K562 (cell line): ENCODE measurements around the gene ZBTB43. TPM values are rescaled to one million over a fixed set of nuclear protein-coding genes. Genes with fewer than 3 reads are reported as not detected.
A peak's percentile ranks its signal among the peaks of the same experiment; 100 is the strongest.

Experiments
- ATAC-seq: fragments of 200-7000 bp; cut with Tn5 transposase; 3 replicates; pipeline ENCODE4 v1.9.1; 2020; ENCODE audit warnings: moderate library complexity
- BruUV-seq: library from RNA; stranded (reverse); fragments of 400-500 nt; replicated peaks from 2 replicates; lab custom pipeline; 2021; lab: Mats Ljungman, UMichigan
- CTCF ChIA-PET: fragments of 300-600 bp; formaldehyde crosslinking; extraction: SDS; loops from one replicate; lab custom pipeline; 2021; ENCODE audit warnings: low intra/inter-chr PET ratio; lab: Yijun Ruan, JAX
- POLR2A ChIA-PET: fragments of 300-600, 350-650 bp; sonication (Branson Sonifier 250); formaldehyde crosslinking; extraction: SDS; loops from one replicate; lab custom pipeline; 2021; ENCODE audit warnings: antibody characterized with exemption, inconsistent platforms; lab: Yijun Ruan, JAX
- DNase-seq, 4 experiments: peaks; one replicate each; pipeline versions ENCODE4 v3.0.0 to v3.0.0-alpha.2; 2011 to 2018; ENCODE audit warnings: low spot score in 3 of 4, mixed read lengths in 3 of 4; ENCODE audit errors: extremely low read depth in 1 of 4
- FAIRE-seq: peaks from 2 replicates; lab custom pipeline; 2011; peaks lifted over from hg19 to GRCh38; lab: Jason Lieb, UNC
- H2AFZ ChIP-seq: 2 replicates; pipeline ENCODE4 v1.6.0; 2011; ENCODE audit warnings: low read depth, low read length, control low read depth, inconsistent platforms
- H3K27ac ChIP-seq: fragments of 200-600 bp; 3 replicates; pipeline ENCODE4 v1.8.0; 2011; ENCODE audit warnings: low read depth, mild to moderate bottlenecking, control low read depth, inconsistent platforms, low read length, moderate library complexity, mixed read lengths; ENCODE audit errors: extremely low read depth
- H3K27me3 ChIP-seq, 2 experiments: fragments of 300-600 bp in 1 of 2; 2 replicates in 1 of 2; 3 replicates in 1 of 2; pipeline versions ENCODE4 v1.6.0 to v1.8.0; 2011; ENCODE audit warnings: inconsistent platforms in 2 of 2, low read length in 2 of 2, mild to moderate bottlenecking in 1 of 2, mixed read lengths in 1 of 2, moderate library complexity in 1 of 2; ENCODE audit not compliant: control insufficient read depth in 2 of 2, insufficient read depth in 2 of 2
- H3K36me3 ChIP-seq: fragments of 300-600 bp; 3 replicates; pipeline ENCODE4 v1.8.0; 2011; ENCODE audit warnings: mild to moderate bottlenecking, low read length, inconsistent platforms; ENCODE audit not compliant: control insufficient read depth, insufficient read depth
- H3K4me1 ChIP-seq, 2 experiments: fragments of 200-600 bp in 1 of 2; replicated peaks in 1 of 2; 2 replicates in 1 of 2; 3 replicates in 1 of 2; pipeline versions ENCODE4 v1.5.1 to v1.8.0; 2011; ENCODE audit warnings: inconsistent platforms in 2 of 2, low read length in 2 of 2, mild to moderate bottlenecking in 1 of 2, mixed read lengths in 1 of 2, moderate library complexity in 1 of 2; ENCODE audit not compliant: control insufficient read depth in 2 of 2, insufficient read depth in 2 of 2
- H3K4me2 ChIP-seq: 2 replicates; pipeline ENCODE4 v1.6.1; 2011; ENCODE audit warnings: low read length, control low read depth, inconsistent platforms, mixed read lengths; ENCODE audit not compliant: insufficient read depth
- H3K4me3 ChIP-seq: fragments of 200-600 bp; sonication (generic), shearing (Covaris generic); 2 replicates; pipeline ENCODE4 v1.5.1; 2016; ENCODE audit warnings: control low read depth, inconsistent platforms
- H3K79me2 ChIP-seq: fragments of 200-600 bp; 3 replicates; pipeline ENCODE4 v1.8.0; 2011; ENCODE audit warnings: low read length, inconsistent platforms; ENCODE audit not compliant: control insufficient read depth, insufficient read depth
- H3K9ac ChIP-seq, 2 experiments: 2 replicates each; pipeline versions ENCODE4 v1.6.0 to v1.6.1; 2011; ENCODE audit warnings: low read depth in 2 of 2, low read length in 2 of 2, control low read depth in 1 of 2, inconsistent platforms in 1 of 2, mild to moderate bottlenecking in 1 of 2, mixed read lengths in 1 of 2; ENCODE audit not compliant: insufficient read depth in 1 of 2
- H3K9me1 ChIP-seq: one replicate; pipeline ENCODE4 v1.6.0; 2011; ENCODE audit warnings: inconsistent platforms, mild to moderate bottlenecking, low read length, moderate library complexity; ENCODE audit not compliant: control insufficient read depth, insufficient read depth
- H3K9me3 ChIP-seq: replicated peaks from 2 replicates; pipeline ENCODE4 v1.5.1; 2011; ENCODE audit warnings: low read depth, low read length, inconsistent platforms; ENCODE audit not compliant: control insufficient read depth, insufficient read depth
- H4K20me1 ChIP-seq: replicated peaks from 2 replicates; pipeline ENCODE4 v1.6.1; 2011; ENCODE audit warnings: low read length, inconsistent platforms, mixed read lengths; ENCODE audit not compliant: control insufficient read depth, insufficient read depth
- CREBBP ChIP-seq: IDR thresholded peaks from one replicate; pipeline ENCODE4 v1.6.1; 2012; ENCODE audit warnings: low read depth, mild to moderate bottlenecking, control low read depth, inconsistent platforms, low read length
- ELF4 ChIP-seq: fragments of 450-650 bp; formaldehyde crosslinking; IDR thresholded peaks from 2 replicates; pipeline ENCODE4 v1.4.0; 2022; ENCODE audit warnings: missing genetic modification characterization
- KAT7 ChIP-seq: sonication (generic); formaldehyde crosslinking; IDR thresholded peaks from 2 replicates; pipeline ENCODE4 v1.8.0; 2022; ENCODE audit warnings: missing genetic modification reagents, mild to moderate bottlenecking, borderline replicate concordance
- OTX1 ChIP-seq: fragments of 450-650 bp; formaldehyde crosslinking; IDR thresholded peaks from 2 replicates; pipeline ENCODE4 v1.4.0; 2022; ENCODE audit warnings: mild to moderate bottlenecking
- RERE ChIP-seq: sonication (generic); formaldehyde crosslinking; IDR thresholded peaks from 2 replicates; pipeline ENCODE4 v1.8.0; 2023; ENCODE audit warnings: missing genetic modification reagents, mild to moderate bottlenecking, borderline replicate concordance
- ZBTB34 ChIP-seq: fragments of 250-450 bp; sonication (Bioruptor Pico); IDR thresholded peaks from 2 replicates; pipeline ENCODE4 v1.8.0; 2021; ENCODE audit warnings: mild to moderate bottlenecking, moderate library complexity
- ZNF175 ChIP-seq: fragments of 200-800 bp; sonication (Bioruptor generic); IDR thresholded peaks from 2 replicates; pipeline ENCODE4 v1.6.1; 2016; ENCODE audit warnings: low read depth, mild to moderate bottlenecking, missing genetic modification characterization, missing compliant biosample characterization
- ZNF324 ChIP-seq: fragments of 250-450 bp; sonication (Bioruptor Pico); IDR thresholded peaks from 2 replicates; pipeline ENCODE4 v1.4.0; 2020; ENCODE audit warnings: mild to moderate bottlenecking
- ZNF449 ChIP-seq: fragments of 250-450 bp; sonication (Bioruptor Pico); IDR thresholded peaks from 2 replicates; pipeline ENCODE4 v1.8.0; 2022; ENCODE audit warnings: moderate library complexity, mild to moderate bottlenecking, inconsistent platforms
- ZNF589 ChIP-seq: fragments of 200-800 bp; sonication (Bioruptor generic); IDR thresholded peaks from 2 replicates; pipeline ENCODE4 v1.6.1; 2016; ENCODE audit warnings: low read depth, missing genetic modification characterization, missing compliant biosample characterization
- ZNF707 ChIP-seq: fragments of 250-450 bp; sonication (Bioruptor Pico); conservative IDR thresholded peaks from 2 replicates; pipeline ENCODE4 v1.8.0; 2022; ENCODE audit warnings: inconsistent platforms, mild to moderate bottlenecking, moderate library complexity
- ZNF778 ChIP-seq: fragments of 450-650 bp; formaldehyde crosslinking; IDR thresholded peaks from 2 replicates; pipeline ENCODE4 v1.4.0; 2020; ENCODE audit warnings: mild to moderate bottlenecking, moderate library complexity
- ZZZ3 ChIP-seq: fragments of 450-650 bp; IDR thresholded peaks from 2 replicates; pipeline ENCODE4 v1.6.1; 2016; ENCODE audit warnings: antibody characterized with exemption, mild to moderate bottlenecking, moderate library complexity
- WGBS: fragments of 100-300 bp; shearing (Covaris generic); methylation state at CpG from one replicate; pipeline ENCODE4 v1.1.6; 2016; ENCODE audit warnings: low coverage, mixed read lengths; ENCODE audit not compliant: insufficient coverage; ENCODE audit errors: missing lambda C conversion rate; 5-methylcytosine and 5-hydroxymethylcytosine counted together
- in situ Hi-C: fragments of 300-500 bp; cut with MboI; formaldehyde crosslinking; loops from 4 replicates; pipeline ENCODE4 v1.15.0; 2018; ENCODE audit warnings: inconsistent platforms, mixed read lengths
- intact Hi-C: fragments of 100-400 bp; cut with micrococcal nuclease; formaldehyde crosslinking; loops from 2 replicates; pipeline ENCODE4 v1.14.2; 2022
- polyA plus RNA-seq, 8 experiments: library from polyadenylated mRNA; depleted of rRNA in 4 of 8; stranded (reverse) in 5 of 8; unstranded in 3 of 8; fragments of >200 nt; fragmentation: Nextera tagmentation in 2 of 8; fragmentation: Illumina TruSeq in 1 of 8; extraction: Ambion mirVana in 2 of 8; extraction: Trizol in 1 of 8; gene quantifications; 2 replicates each; pipeline versions ENCODE4 v1.2.1 to v1.2.3, GENCODE V29; 2011 to 2014; ENCODE audit warnings: inconsistent platforms in 1 of 8, missing spikeins in 1 of 8
- total RNA-seq, 7 experiments: library from RNA; depleted of rRNA in 6 of 7; stranded (reverse); fragments of >200 nt in 6 of 7; fragmentation: Illumina TruSeq in 2 of 7; extraction: Trizol in 2 of 7; gene quantifications; 2 replicates each; pipeline versions ENCODE4 v1.2.1 to v1.2.3, GENCODE V29; 2011 to 2021; ENCODE audit warnings: low replicate concordance in 1 of 7

ZBTB43 gene
- total and polyA plus RNA-seq, 9 of the 15 experiments (the other 6 are each of a cell fraction or from before 2014, with no cell fraction given): 3.9 to 17.2 (median 9.1) TPM

- H3K27me3 ChIP-seq: no peaks in the 10 kb centered on the region
- DNase-seq: no peak
- no peak overlapping the region for H3K4me2 ChIP-seq
- H3K27ac ChIP-seq: no peak overlapping the region
- 62% methylated on average over 9 of the region's 9 CpGs for WGBS
- intact Hi-C loops (no loop called here), in situ Hi-C loops (no loop called here)
- H2AFZ ChIP-seq: no peak overlapping the region
- peak overlapping the region in 1 of 2 experiments; percentile 26; a peak in 1 of 4 replicates for H3K9ac ChIP-seq
- H3K9me3 ChIP-seq: no peaks in the 10 kb centered on the region
- no peaks in the 10 kb centered on the region; the same call in 1 of the 2 replicates for H4K20me1 ChIP-seq
- FAIRE-seq: peak; percentile 54
- H3K4me3 ChIP-seq: no peak overlapping the region
- H3K79me2 ChIP-seq: peaks cover 30% of the 10 kb centered on the region; the same call in 2 of the 3 replicates
- no TSS peak for BruUV-seq
- H3K4me1 ChIP-seq: peaks cover 3 to 7% of the 10 kb centered on the region in 2 experiments; a peak in 1 of 5 replicates
- ChIA-PET CTCF (no interaction called here), POLR2A (interaction anchor here (0.9 to 3.9 kb wide), 2 partner anchors 12 to 50 kb away, joined by 3 to 20 read pairs; no protein-coding TSS in a partner anchor)
- H3K36me3 ChIP-seq: peaks cover 11% of the 10 kb centered on the region; the same call in 2 of the 3 replicates
- H3K9me1 ChIP-seq: no peaks in the 10 kb centered on the region
- no peak for TF ChIP-seq ELF4
- TF ChIP-seq ZNF778 (CRISPR knock-in tag): no peak
- TF ChIP-seq KAT7 (CRISPR knock-in tag): no peak
- TF ChIP-seq RERE (CRISPR knock-in tag): no peak
- TF ChIP-seq ZNF449 (CRISPR knock-in tag): no peak
- no peak for TF ChIP-seq ZNF589 (CRISPR knock-in tag)
- TF ChIP-seq CREBBP: no peak
- no peak for TF ChIP-seq OTX1 (CRISPR knock-in tag)
- TF ChIP-seq ZZZ3: no peak
- TF ChIP-seq ZNF324 (CRISPR knock-in tag): no peak
- no peak for TF ChIP-seq ZBTB34 (CRISPR knock-in tag)
- TF ChIP-seq ZNF707 (CRISPR knock-in tag): no peak
- no peak for TF ChIP-seq ZNF175 (CRISPR knock-in tag)
- peak; percentile 57 for ATAC-seq
Measured at GRCh38 chr9:126874546-126875314, 69.9 kb downstream of the ZBTB43 start.
